ENCODE data around the gene NRTN. TPM values are rescaled to one million over a fixed set of nuclear protein-coding genes. Genes with fewer than 3 reads are reported as not detected.
"Not testable (repeated sequence)": the region's sequence is repeated elsewhere in the genome, so short reads cannot be mapped to it uniquely, and the experiment has no call there.

Gene NRTN
- total RNA-seq, 4 donors from 2014 or later = 12.9 to 53.0 (median 29.5) TPM

DNA sequence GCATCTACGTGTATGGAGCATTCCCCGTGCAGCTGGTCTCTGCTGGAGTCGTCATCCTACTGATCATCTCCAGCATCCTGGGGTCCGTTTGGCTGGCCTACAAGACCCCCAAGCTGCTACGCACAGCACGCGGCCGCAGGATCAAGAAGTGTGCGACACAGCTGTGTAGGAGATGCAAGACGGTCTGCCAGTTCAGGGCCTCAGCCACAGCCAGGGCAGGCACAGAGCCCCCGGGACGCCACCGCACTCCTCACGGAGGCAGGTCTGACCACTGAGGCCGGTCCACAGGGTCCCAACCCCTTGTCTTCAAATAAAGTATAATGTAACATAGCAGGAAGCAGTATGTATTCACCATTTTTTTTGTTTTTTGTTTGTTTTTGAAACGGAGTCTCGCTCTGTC is 26.5 kb upstream of the NRTN start:
- no peak for DNase-seq (ENCODE audit: extremely low spot score)
- WGBS = 83% methylated on average over 17 of the region's 17 CpGs
- H3K36me3 ChIP-seq = peaks cover 0 to 1% (median 0%) of the 10 kb centered on the region in 4 donors
- H3K4me1 ChIP-seq = peaks cover 0 to 12% (median 6%) of the 10 kb centered on the region in 4 donors
- no peaks in the 10 kb centered on the region for H3K27me3 ChIP-seq
- H3K4me3 ChIP-seq = no peak overlapping the region
- no peaks in the 10 kb centered on the region for H3K9me3 ChIP-seq
- intact Hi-C loops (cut with DNase I) = no loop called here
- TF ChIP-seq EP300 (IDR thresholded peaks at IDR 0.05) = no peak
- no peak for TF ChIP-seq POLR2AphosphoS5 (IDR thresholded peaks at IDR 0.05)
- no peak for TF ChIP-seq POLR2A (IDR thresholded peaks at IDR 0.05; ENCODE audit: low read depth)
- TF ChIP-seq, protein P1, sequence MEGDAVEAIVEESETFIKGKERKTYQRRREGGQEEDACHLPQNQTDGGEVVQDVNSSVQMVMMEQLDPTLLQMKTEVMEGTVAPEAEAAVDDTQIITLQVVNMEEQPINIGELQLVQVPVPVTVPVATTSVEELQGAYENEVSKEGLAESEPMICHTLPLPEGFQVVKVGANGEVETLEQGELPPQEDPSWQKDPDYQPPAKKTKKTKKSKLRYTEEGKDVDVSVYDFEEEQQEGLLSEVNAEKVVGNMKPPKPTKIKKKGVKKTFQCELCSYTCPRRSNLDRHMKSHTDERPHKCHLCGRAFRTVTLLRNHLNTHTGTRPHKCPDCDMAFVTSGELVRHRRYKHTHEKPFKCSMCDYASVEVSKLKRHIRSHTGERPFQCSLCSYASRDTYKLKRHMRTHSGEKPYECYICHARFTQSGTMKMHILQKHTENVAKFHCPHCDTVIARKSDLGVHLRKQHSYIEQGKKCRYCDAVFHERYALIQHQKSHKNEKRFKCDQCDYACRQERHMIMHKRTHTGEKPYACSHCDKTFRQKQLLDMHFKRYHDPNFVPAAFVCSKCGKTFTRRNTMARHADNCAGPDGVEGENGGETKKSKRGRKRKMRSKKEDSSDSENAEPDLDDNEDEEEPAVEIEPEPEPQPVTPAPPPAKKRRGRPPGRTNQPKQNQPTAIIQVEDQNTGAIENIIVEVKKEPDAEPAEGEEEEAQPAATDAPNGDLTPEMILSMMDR (IDR thresholded peaks at IDR 0.05) = no peak
- H3K27ac ChIP-seq (replicated peaks in 1 of 4) = no peak overlapping the region

DNA sequence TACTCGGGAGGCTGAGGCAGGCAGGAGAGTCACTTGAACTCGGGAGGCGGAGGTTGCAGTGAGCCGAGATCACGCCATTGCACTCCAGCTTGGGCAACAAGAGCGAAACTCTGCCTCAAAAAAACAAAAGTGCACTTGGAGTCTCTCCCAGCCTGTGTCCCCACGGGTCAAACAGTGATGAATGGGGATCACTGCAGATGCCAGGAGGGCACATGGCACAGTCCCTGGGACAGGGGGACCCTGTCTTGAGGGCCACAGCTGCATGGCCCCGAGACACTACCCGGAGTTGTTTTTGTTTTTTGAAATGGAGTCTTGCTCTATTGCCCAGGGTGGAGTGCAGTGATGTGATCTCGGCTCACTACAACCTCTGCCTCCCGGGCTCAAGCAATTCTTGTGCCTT is 24.0 kb upstream of the NRTN start:
- peaks cover 18 to 26% (median 23%) of the 10 kb centered on the region in 4 donors for H3K36me3 ChIP-seq
- H3K4me1 ChIP-seq; H3K9me3 ChIP-seq; H3K4me3 ChIP-seq; intact Hi-C loops (cut with DNase I); DNase-seq (ENCODE audit: extremely low spot score); H3K27me3 ChIP-seq; H3K27ac ChIP-seq (replicated peaks in 1 of 4): not testable (repeated sequence)
- WGBS = 84% methylated on average over 11 of the region's 11 CpGs

DNA sequence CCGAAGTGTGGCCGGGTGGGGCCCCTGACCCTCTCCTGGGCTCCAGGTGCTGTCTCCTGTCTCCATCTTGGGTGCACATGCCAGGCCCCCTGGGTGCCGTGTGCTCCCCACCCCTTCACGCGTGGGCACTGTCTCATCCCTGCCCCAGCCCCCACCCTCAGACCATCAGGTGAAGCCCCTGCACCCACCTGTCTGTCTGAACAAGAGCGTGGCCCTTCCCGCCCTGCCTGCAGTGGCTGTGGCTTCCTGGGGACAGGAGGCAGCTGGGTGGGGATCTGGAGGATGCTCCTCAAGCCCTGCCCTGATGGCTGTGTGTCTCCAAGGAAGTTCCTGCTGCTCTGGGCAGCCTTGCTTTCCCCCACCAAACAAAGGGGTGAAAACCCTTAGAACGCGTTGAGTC is 22.5 kb upstream of the NRTN start:
- Histone ChIP-seq H3K9me3 (no peaks in the 10 kb centered on the region), H3K27ac (replicated peaks in 1 of 4) (no peak overlapping the region), H3K4me1 (no peaks in the 10 kb centered on the region), H3K4me3 (no peak overlapping the region), H3K27me3 (no peaks in the 10 kb centered on the region), H3K36me3 (peaks cover 32 to 40% (median 37%) of the 10 kb centered on the region in 4 donors)
- 82% methylated on average over 7 of the region's 9 CpGs for WGBS
- TF ChIP-seq POLR2A (IDR thresholded peaks at IDR 0.05; ENCODE audit: low read depth) (no peak), EP300 (IDR thresholded peaks at IDR 0.05) (no peak), POLR2AphosphoS5 (IDR thresholded peaks at IDR 0.05) (no peak)
- TF ChIP-seq, protein P1 (IDR thresholded peaks at IDR 0.05) = no peak
- intact Hi-C loops (cut with DNase I) = no loop called here
- DNase-seq (ENCODE audit: extremely low spot score) = no peak

DNA sequence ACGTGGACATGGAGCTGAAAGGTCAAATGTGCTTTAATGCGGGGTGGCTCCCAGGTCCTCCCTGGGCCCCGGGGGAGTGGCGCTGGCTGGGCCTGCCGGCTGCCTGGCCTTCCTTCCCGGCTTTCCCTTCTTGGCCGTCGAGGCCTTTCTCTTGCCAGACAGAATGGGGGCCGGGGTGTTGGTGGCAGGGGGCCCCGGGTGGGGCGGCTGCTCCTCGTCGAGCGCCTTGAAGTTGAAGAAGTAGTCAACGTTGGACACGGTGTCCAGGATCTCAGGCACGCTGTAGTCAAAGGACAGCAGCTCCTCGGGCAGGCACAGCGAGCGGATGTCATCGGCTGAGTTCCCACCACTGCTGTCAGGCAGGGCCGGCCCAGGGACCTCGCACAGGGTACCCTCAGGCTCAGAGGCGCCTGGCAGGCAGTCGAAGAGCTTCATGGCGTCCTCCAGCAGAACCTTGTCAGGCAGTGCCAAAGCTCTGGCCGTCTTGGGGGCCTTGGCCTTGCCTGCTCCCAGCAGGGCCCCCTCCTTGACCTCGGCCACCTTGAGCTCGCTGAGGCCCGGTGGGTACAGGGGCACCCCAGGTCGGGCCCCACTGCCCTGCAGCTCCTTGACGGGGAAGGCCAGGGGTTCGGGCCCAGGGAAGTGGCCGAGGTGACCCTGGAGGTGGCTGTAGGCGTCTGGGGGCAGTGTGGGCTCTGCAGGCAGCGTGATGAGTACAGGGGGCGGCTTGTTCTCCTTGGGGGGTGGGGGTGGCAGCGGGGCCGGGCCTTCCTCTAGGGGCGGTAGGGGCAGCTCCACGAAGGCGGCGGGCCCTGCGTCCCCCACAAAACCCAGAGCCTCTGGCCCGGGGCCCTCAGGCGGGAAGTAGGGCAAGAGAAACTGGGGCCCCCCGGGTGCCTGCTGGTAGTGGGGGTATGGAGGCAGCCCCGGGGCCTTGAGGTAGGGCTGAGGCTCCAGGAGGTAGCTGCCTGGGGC is 21.6 kb upstream of the NRTN start:
- Histone ChIP-seq H3K4me3 (no peak overlapping the region), H3K36me3 (peaks cover 41 to 49% (median 47%) of the 10 kb centered on the region in 4 donors), H3K27ac (replicated peaks in 1 of 4) (no peak overlapping the region), H3K27me3 (no peaks in the 10 kb centered on the region), H3K4me1 (no peaks in the 10 kb centered on the region), H3K9me3 (no peaks in the 10 kb centered on the region)
- no peak for TF ChIP-seq POLR2AphosphoS5 (IDR thresholded peaks at IDR 0.05)
- TF ChIP-seq, protein P1 (IDR thresholded peaks at IDR 0.05) = no peak
- no peak for TF ChIP-seq EP300 (IDR thresholded peaks at IDR 0.05)
- TF ChIP-seq POLR2A (IDR thresholded peaks at IDR 0.05; ENCODE audit: low read depth) = no peak
- 77% methylated on average over 12 of the region's 48 CpGs for WGBS
- no peak for DNase-seq (ENCODE audit: extremely low spot score)
- intact Hi-C loops (cut with DNase I) = no loop called here

DNA sequence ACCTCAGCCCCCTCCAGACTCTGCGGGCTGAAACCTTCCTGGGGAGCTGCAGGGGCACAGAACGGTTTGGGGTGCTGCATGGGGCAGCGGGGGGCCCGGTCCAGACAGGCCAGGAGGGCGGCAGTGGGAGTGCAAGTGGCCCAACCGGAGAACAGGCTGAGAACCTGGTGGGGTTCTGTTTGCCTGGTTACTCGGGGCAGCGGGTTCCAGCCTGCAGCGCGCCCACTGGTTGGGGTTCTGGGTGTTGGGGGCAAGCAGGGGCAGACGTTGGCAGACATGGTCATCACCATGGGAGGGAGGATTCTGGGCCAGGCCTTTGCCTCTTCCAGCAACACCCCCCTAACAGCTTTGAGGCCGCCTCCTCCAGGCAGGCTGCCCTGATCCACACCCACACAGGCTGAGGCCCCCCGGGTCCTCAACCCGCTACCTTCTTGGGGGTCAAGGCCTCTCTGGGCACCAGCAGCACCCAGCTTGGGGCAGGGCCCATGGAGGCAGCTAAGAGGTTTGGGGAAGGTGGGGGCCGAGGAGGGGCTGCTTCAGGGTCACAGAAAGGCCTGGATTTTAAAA is 20.2 kb upstream of the NRTN start, which contains the start of gene PRR22:
PRR22 (minus strand) TSS at position 166 of the 567 bp plus-strand sequence; CDS start at position 80, 86 bp downstream.
- Histone ChIP-seq H3K27me3 (no peaks in the 10 kb centered on the region), H3K36me3 (peaks cover 56 to 64% (median 61%) of the 10 kb centered on the region in 4 donors), H3K4me1 (peaks cover 0 to 1% (median under 1%) of the 10 kb centered on the region in 4 donors), H3K27ac (replicated peaks in 1 of 4) (no peak within 1 kb of the TSS), H3K9me3 (no peaks in the 10 kb centered on the region), H3K4me3 (no peak within 1 kb of the TSS)
- WGBS = 88% methylated on average over 15 of the region's 15 CpGs
- no peak for DNase-seq (ENCODE audit: extremely low spot score)
- no peak for TF ChIP-seq POLR2AphosphoS5 (IDR thresholded peaks at IDR 0.05)
- TF ChIP-seq, protein P1 (IDR thresholded peaks at IDR 0.05) = no peak
- no peak for TF ChIP-seq POLR2A (IDR thresholded peaks at IDR 0.05; ENCODE audit: low read depth)
- no peak for TF ChIP-seq EP300 (IDR thresholded peaks at IDR 0.05)
- intact Hi-C loops (cut with DNase I) = no loop called here
